Mononuclear cell (primary cell): Measurements from ENCODE around the gene CST5. TPM values are rescaled to one million over a fixed set of nuclear protein-coding genes. Genes with fewer than 3 reads are reported as not detected.

Experiments
- H3K27me3 ChIP-seq: 2 replicates; pipeline ENCODE4 v1.6.0; 2011; ENCODE audit warnings: low read length, control low read depth; ENCODE audit not compliant: insufficient read depth
- H3K4me1 ChIP-seq: 2 replicates; pipeline ENCODE4 v1.5.1; 2011; ENCODE audit warnings: mild to moderate bottlenecking, low read length, control low read depth; ENCODE audit not compliant: insufficient read depth
- H3K4me3 ChIP-seq: 2 replicates; pipeline ENCODE4 v1.5.1; 2011; ENCODE audit warnings: mild to moderate bottlenecking, low read length, moderate library complexity
- H3K9me3 ChIP-seq: 2 replicates; pipeline ENCODE4 v1.5.1; 2011; ENCODE audit warnings: low read depth, mild to moderate bottlenecking, control low read depth, low read length
- total RNA-seq: library from RNA; depleted of rRNA; stranded (reverse); fragments of >200 nt; gene quantifications from one replicate; pipeline ENCODE4 v1.2.3, GENCODE V29; 2012

Gene CST5
- not detected for total RNA-seq

- Histone ChIP-seq H3K4me3 (no peak within 1 kb of the TSS), H3K27me3 (no peaks in the 10 kb centered on the region), H3K9me3 (no peaks in the 10 kb centered on the region), H3K4me1 (no peaks in the 10 kb centered on the region)
These were observed at the start of gene CST5 for GRCh38 chr20:23879328-23879798. Gene CST5 (minus strand): TSS chr20:23879748. CDS start chr20:23879676, 72 bp downstream.

GRCh38 chr20:23928788-23929187, 49.2 kb upstream of the CST5 start:
- Histone ChIP-seq H3K27me3 (no peaks in the 10 kb centered on the region), H3K9me3 (no peaks in the 10 kb centered on the region), H3K4me1 (peaks cover 15% of the 10 kb centered on the region), H3K4me3 (no peak overlapping the region)

GRCh38 chr20:23928353-23928752, 48.8 kb upstream of the CST5 start:
- Histone ChIP-seq H3K27me3 (no peaks in the 10 kb centered on the region), H3K4me3 (no peak overlapping the region)

GRCh38 chr20:23926944-23927872, 47.7 kb upstream of the CST5 start:
- H3K9me3 ChIP-seq: no peaks in the 10 kb centered on the region

More at GRCh38 chr20:23928353-23928752, 48.8 kb upstream of the CST5 start:
- Histone ChIP-seq H3K9me3 (no peaks in the 10 kb centered on the region), H3K4me1 (peaks cover 15% of the 10 kb centered on the region)

GRCh38 chr20:23926526-23926880, 47.0 kb upstream of the CST5 start:
- Histone ChIP-seq H3K9me3 (no peaks in the 10 kb centered on the region), H3K4me3 (no peak overlapping the region), H3K4me1 (peaks cover 15% of the 10 kb centered on the region), H3K27me3 (no peaks in the 10 kb centered on the region)

More at GRCh38 chr20:23926944-23927872, 47.7 kb upstream of the CST5 start:
- peaks cover 15% of the 10 kb centered on the region for H3K4me1 ChIP-seq
- no peaks in the 10 kb centered on the region for H3K27me3 ChIP-seq
- H3K4me3 ChIP-seq: no peak overlapping the region

- H3K4me1 ChIP-seq: peaks cover 15% of the 10 kb centered on the region
- no peaks in the 10 kb centered on the region for H3K9me3 ChIP-seq
- H3K4me3 ChIP-seq: no peak overlapping the region
- H3K27me3 ChIP-seq: no peaks in the 10 kb centered on the region
These were observed 46.4 kb upstream of the CST5 start for GRCh38 chr20:23925789-23926525.

- peaks cover 23% of the 10 kb centered on the region for H3K4me1 ChIP-seq
- H3K9me3 ChIP-seq: no peaks in the 10 kb centered on the region
- H3K27me3 ChIP-seq: no peaks in the 10 kb centered on the region
- H3K4me3 ChIP-seq: no peak overlapping the region
These were observed 45.2 kb upstream of the CST5 start for GRCh38 chr20:23924751-23925150.

GRCh38 chr20:23923891-23924435, 44.4 kb upstream of the CST5 start:
- no peak overlapping the region for H3K4me3 ChIP-seq
- H3K9me3 ChIP-seq: no peaks in the 10 kb centered on the region
- no peaks in the 10 kb centered on the region for H3K27me3 ChIP-seq
- peaks cover 23% of the 10 kb centered on the region for H3K4me1 ChIP-seq

GRCh38 chr20:23923311-23923710, 43.8 kb upstream of the CST5 start:
- peaks cover 18% of the 10 kb centered on the region for H3K4me1 ChIP-seq
- no peaks in the 10 kb centered on the region for H3K27me3 ChIP-seq
- H3K4me3 ChIP-seq: no peak overlapping the region
- H3K9me3 ChIP-seq: no peaks in the 10 kb centered on the region

- Histone ChIP-seq H3K27me3 (no peaks in the 10 kb centered on the region), H3K4me3 (no peak overlapping the region), H3K4me1 (peaks cover 8% of the 10 kb centered on the region), H3K9me3 (no peaks in the 10 kb centered on the region)
These were observed 41.1 kb upstream of the CST5 start for GRCh38 chr20:23920408-23921325.

- H3K4me1 ChIP-seq: peaks cover 8% of the 10 kb centered on the region
- H3K4me3 ChIP-seq: no peak overlapping the region
- no peaks in the 10 kb centered on the region for H3K27me3 ChIP-seq
- no peaks in the 10 kb centered on the region for H3K9me3 ChIP-seq
These were observed 39.3 kb upstream of the CST5 start for GRCh38 chr20:23918896-23919295.

GRCh38 chr20:23918101-23918862, 38.7 kb upstream of the CST5 start:
- H3K27me3 ChIP-seq: no peaks in the 10 kb centered on the region
- H3K9me3 ChIP-seq: no peaks in the 10 kb centered on the region
- no peak overlapping the region for H3K4me3 ChIP-seq
- peaks cover 8% of the 10 kb centered on the region for H3K4me1 ChIP-seq

GRCh38 chr20:23917024-23917725, 37.6 kb upstream of the CST5 start:
- Histone ChIP-seq H3K4me1 (peaks cover 8% of the 10 kb centered on the region), H3K9me3 (no peaks in the 10 kb centered on the region), H3K27me3 (no peaks in the 10 kb centered on the region), H3K4me3 (no peak overlapping the region)
